Measurements from ENCODE around the gene COX7B2. TPM values are rescaled to one million over a fixed set of nuclear protein-coding genes. Genes with fewer than 3 reads are reported as not detected.

Gene COX7B2
- total and polyA plus RNA-seq, 7 donors: not detected

DNA sequence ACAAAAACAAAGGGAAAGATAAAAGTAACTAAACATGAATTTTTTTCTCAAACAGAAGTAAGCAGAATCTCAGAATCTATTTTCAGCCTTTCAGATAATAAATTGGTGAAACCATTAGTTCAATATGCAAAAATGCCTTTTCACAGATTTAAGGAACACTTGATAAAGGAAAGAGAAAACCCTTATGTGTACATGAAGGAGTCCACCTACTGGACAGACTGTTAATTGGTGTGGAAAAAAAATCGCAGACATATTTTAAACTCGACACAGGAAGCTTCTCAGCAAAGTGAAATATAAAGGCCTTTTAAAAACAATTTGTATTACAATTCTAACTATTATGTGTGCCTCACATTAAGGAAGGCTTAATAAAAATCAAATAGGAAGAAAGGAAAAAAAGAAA lies 22.3 kb downstream of the COX7B2 start:
- no peak overlapping the region for H3K27ac ChIP-seq
- intact Hi-C loops (cut with DNase I): no loop called here

DNA sequence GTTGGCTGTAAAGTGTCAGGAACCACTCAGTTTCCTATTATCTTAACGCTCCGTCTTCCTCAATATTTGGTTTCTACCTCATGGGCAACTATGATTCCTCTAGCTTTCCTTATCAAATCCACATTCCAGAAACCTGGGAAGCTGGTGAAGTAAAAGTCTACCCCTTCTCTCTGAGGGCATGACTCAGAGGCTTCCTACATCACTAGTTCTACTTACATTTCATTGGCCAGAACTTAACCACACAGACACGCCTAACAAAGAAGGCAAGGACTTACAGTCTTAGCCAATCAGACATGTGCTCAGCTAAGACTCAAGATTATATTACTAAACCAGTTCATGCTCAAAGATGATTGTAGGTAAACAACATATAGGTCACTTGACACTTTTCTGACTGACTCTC lies 30.4 kb downstream of the COX7B2 start:
- no peak for TF ChIP-seq EP300 (IDR thresholded peaks at IDR 0.05)
- TF ChIP-seq, protein P1, sequence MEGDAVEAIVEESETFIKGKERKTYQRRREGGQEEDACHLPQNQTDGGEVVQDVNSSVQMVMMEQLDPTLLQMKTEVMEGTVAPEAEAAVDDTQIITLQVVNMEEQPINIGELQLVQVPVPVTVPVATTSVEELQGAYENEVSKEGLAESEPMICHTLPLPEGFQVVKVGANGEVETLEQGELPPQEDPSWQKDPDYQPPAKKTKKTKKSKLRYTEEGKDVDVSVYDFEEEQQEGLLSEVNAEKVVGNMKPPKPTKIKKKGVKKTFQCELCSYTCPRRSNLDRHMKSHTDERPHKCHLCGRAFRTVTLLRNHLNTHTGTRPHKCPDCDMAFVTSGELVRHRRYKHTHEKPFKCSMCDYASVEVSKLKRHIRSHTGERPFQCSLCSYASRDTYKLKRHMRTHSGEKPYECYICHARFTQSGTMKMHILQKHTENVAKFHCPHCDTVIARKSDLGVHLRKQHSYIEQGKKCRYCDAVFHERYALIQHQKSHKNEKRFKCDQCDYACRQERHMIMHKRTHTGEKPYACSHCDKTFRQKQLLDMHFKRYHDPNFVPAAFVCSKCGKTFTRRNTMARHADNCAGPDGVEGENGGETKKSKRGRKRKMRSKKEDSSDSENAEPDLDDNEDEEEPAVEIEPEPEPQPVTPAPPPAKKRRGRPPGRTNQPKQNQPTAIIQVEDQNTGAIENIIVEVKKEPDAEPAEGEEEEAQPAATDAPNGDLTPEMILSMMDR (IDR thresholded peaks at IDR 0.05): no peak
- TF ChIP-seq POLR2AphosphoS5 (IDR thresholded peaks at IDR 0.05): no peak
- no peak for TF ChIP-seq POLR2A (IDR thresholded peaks at IDR 0.05)
- Histone ChIP-seq H3K4me3 (no peak overlapping the region), H3K9me3 (no peaks in the 10 kb centered on the region), H3K27ac (no peak overlapping the region), H3K27me3 (no peaks in the 10 kb centered on the region), H3K36me3 (no peaks in the 10 kb centered on the region), H3K4me1 (no peaks in the 10 kb centered on the region)
- intact Hi-C loops (cut with DNase I): no loop called here
- WGBS, 2 donors: 92 to 94% methylated on average over 3 of the region's 3 CpGs
- no peak for DNase-seq

More for the DNA sequence above, 22.3 kb downstream of the COX7B2 start:
- WGBS, 2 donors: 9 to 19% methylated on average over 2 of the region's 2 CpGs
- H3K9me3 ChIP-seq: no peaks in the 10 kb centered on the region
- no peaks in the 10 kb centered on the region for H3K4me1 ChIP-seq
- H3K36me3 ChIP-seq: no peaks in the 10 kb centered on the region
- DNase-seq: no peak
- TF ChIP-seq EP300 (IDR thresholded peaks at IDR 0.05): no peak
- TF ChIP-seq, protein P1 (IDR thresholded peaks at IDR 0.05): no peak
- TF ChIP-seq POLR2A (IDR thresholded peaks at IDR 0.05): no peak
- TF ChIP-seq POLR2AphosphoS5 (IDR thresholded peaks at IDR 0.05): no peak
- H3K27me3 ChIP-seq: no peaks in the 10 kb centered on the region
- no peak overlapping the region for H3K4me3 ChIP-seq

DNA sequence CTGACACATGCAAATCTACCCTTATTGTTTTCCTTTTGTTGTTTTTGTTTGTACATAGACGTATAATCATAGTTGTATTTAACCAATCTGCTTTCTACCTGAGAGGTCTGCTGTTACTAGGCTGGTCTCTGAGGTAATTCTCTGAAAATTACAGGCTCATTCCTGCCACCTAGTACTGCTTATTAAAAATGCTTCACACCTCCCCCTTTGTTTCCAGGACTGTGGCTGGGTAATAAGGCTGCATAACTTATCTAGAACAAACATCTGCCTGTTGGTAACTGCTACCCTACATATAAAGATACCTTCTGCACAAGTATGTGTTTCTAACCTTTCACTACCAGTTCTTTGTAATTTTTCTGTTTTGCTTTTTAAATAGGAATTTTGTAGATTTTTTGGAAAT lies 34.2 kb downstream of the COX7B2 start:
- H3K36me3 ChIP-seq: no peaks in the 10 kb centered on the region
- DNase-seq: no peak
- intact Hi-C loops (cut with DNase I): no loop called here
- no peaks in the 10 kb centered on the region for H3K4me1 ChIP-seq
- no peak overlapping the region for H3K27ac ChIP-seq
- no peaks in the 10 kb centered on the region for H3K27me3 ChIP-seq
- TF ChIP-seq, protein P1 (IDR thresholded peaks at IDR 0.05): no peak
- TF ChIP-seq POLR2A (IDR thresholded peaks at IDR 0.05) (no peak), EP300 (IDR thresholded peaks at IDR 0.05) (no peak), POLR2AphosphoS5 (IDR thresholded peaks at IDR 0.05) (no peak)
- no peak overlapping the region for H3K4me3 ChIP-seq
- peaks cover 0 to 3% (median 0%) of the 10 kb centered on the region in 4 donors for H3K9me3 ChIP-seq
- 24 to 56% methylated on average over 1 of the region's 1 CpG for WGBS, 2 donors

DNA sequence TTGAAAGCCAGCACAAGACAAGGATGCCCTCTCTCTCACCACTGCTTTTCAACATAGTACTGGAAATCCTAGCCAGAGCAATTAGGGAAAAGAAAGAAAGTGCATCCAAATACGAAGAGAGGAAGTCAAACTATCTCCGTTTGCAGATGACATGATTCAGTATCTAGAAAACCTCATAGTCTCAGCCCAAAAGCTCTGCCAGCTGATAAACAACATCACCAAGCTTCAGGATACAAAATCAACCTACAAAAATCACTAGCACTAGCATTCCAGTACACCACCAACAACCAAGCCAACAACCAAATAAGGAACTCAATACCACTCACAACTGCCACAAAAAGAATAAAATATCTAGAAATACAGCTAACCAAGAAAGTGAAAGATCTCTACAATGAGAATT lies 38.6 kb downstream of the COX7B2 start:
- no peak for TF ChIP-seq POLR2AphosphoS5 (IDR thresholded peaks at IDR 0.05)
- no peak for TF ChIP-seq EP300 (IDR thresholded peaks at IDR 0.05)
- TF ChIP-seq, protein P1 (IDR thresholded peaks at IDR 0.05): no peak
- TF ChIP-seq POLR2A (IDR thresholded peaks at IDR 0.05): no peak
- no peaks in the 10 kb centered on the region for H3K27me3 ChIP-seq
- WGBS, 2 donors: 80 to 86% methylated on average over 2 of the region's 2 CpGs
- intact Hi-C loops (cut with DNase I): no loop called here
- no peak for DNase-seq
- no peak overlapping the region for H3K27ac ChIP-seq
- H3K4me1 ChIP-seq: no peaks in the 10 kb centered on the region
- H3K4me3 ChIP-seq: no peak overlapping the region
- peaks cover 0 to 3% (median 0%) of the 10 kb centered on the region in 4 donors for H3K9me3 ChIP-seq
- no peaks in the 10 kb centered on the region for H3K36me3 ChIP-seq

DNA sequence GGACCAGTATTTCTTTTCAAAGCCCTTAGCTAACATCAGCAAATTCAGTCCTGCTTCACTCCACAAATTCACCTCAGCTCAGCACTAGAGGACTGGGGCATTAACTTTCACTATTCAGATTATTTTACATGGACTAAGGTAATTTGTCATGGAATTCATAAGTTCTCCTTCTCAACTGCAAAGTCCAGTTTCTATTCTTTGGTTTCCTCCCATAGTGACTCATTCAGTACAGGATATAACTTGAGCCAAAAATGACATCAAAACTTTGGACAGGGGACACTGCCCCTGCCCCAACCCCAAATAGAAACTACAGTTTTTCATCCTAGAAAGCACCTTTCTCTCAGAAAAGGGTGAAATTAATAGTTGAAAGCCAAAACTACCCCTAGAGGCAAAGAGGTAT lies 52.7 kb downstream of the COX7B2 start:
- Histone ChIP-seq H3K36me3 (no peaks in the 10 kb centered on the region), H3K4me3 (no peak overlapping the region), H3K27ac (no peak overlapping the region), H3K9me3 (no peaks in the 10 kb centered on the region), H3K4me1 (no peaks in the 10 kb centered on the region), H3K27me3 (no peaks in the 10 kb centered on the region)
- no peak for TF ChIP-seq POLR2A (IDR thresholded peaks at IDR 0.05)
- no peak for TF ChIP-seq POLR2AphosphoS5 (IDR thresholded peaks at IDR 0.05)
- TF ChIP-seq, protein P1 (IDR thresholded peaks at IDR 0.05): no peak
- TF ChIP-seq EP300 (IDR thresholded peaks at IDR 0.05): no peak
- no peak for DNase-seq
- intact Hi-C loops (cut with DNase I): no loop called here
